Amniotic stem cell (primary cell): ENCODE measurements around the gene PCDHGA8.

Experiments used
- DNase-seq: peaks from one replicate; lab custom pipeline; 2025; lab: John Stamatoyannopoulos, UW

PCDHGA8 gene

DNA sequence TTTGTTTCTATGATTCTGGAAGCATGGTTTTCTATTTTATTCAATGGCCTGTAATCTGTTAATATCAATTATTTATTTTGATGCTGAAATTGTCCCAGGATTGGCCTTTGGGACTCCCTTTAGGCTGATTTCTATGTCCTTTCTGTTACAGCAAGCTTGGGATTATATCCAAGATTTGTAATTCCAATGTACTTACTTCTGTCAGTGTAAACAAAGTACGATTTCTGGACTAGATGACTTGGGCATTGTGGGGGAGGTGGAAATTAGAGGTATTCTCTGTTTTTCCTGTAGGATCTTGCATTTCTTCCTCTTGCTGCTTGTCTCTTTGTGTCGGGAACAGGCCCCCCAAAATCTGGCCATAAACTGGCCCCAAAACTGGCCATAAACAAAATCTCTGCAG lies 41.6 kb downstream of the PCDHGA8 start:
- DNase-seq = no peak

GRCh38 chr5:141437221-141437620 lies 44.8 kb downstream of the PCDHGA8 start:
- DNase-seq = no peak

- DNase-seq = no peak
These were observed 47.1 kb downstream of the PCDHGA8 start for GRCh38 chr5:141439411-141440141.

DNA sequence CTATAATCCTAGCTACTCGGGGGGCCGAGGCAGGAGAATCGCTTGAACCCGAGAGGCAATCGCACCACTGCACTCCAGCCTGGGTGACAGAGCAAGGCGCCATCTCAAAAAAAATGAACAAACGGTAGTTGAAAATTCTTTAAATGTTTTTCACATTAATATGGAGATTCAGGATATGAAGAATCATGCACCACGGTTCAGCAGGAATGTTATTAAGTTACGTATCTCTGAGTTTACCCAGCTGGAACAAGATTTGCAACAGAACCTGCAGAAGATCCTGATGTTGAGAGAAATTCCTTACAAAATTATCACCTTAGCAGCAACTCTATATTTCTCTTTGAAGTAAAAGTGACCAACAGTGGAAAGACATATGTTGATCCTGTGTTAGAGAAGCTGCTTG lies 47.9 kb downstream of the PCDHGA8 start:
- no peak for DNase-seq

GRCh38 chr5:141441571-141442170 lies 49.2 kb downstream of the PCDHGA8 start:
- no peak for DNase-seq
